ENCODE measurements around the gene IL20.

GRCh38 chr1:206872139-206872538, 6.7 kb downstream of the IL20 start:
- TF ChIP-seq POLR2A (IDR thresholded peaks at IDR 0.05) (no peak), CTCF (IDR thresholded peaks at IDR 0.05) (no peak), POLR2AphosphoS5 (IDR thresholded peaks at IDR 0.05) (peak in 3 of 4 donors; percentile 78 to 88 (median 84))

Data from sigmoid colon (tissue), 4 donors.